IMR-90 (cell line): ENCODE measurements around the gene SNTG2. TPM values are rescaled to one million over a fixed set of nuclear protein-coding genes. Genes with fewer than 3 reads are reported as not detected.

ENCODE experiments used
- ATAC-seq: fragments of 200-7000 bp; cut with Tn5 transposase; 2 replicates; pipeline ENCODE4 v1.9.1; 2020; ENCODE audit warnings: low read depth, mild to moderate bottlenecking, moderate library complexity
- BruUV-seq: library from RNA; stranded (reverse); fragments of 400-500 nt; replicated peaks from 2 replicates; lab custom pipeline; 2021; lab: Mats Ljungman, UMichigan
- CTCF ChIA-PET: fragments of 300-600 bp; formaldehyde crosslinking; extraction: SDS; loops from one replicate; lab custom pipeline; 2021; ENCODE audit warnings: antibody characterized with exemption; lab: Yijun Ruan, JAX
- POLR2A ChIA-PET: fragments of 300-600 bp; sonication (Branson Sonifier 250); formaldehyde crosslinking; loops from one replicate; lab custom pipeline; 2022; ENCODE audit warnings: antibody characterized with exemption; ENCODE audit not compliant: unreplicated experiment; lab: Charles Lee
- DNase-seq: peaks from one replicate; pipeline ENCODE4 v3.0.0; 2013
- H2AFZ ChIP-seq: replicated peaks from 2 replicates; pipeline ENCODE3; 2013; ENCODE audit warnings: low read length, mild to moderate bottlenecking; ENCODE audit not compliant: poor library complexity
- H2AK5ac ChIP-seq: 2 replicates; pipeline ENCODE4 v1.6.1; 2013; ENCODE audit warnings: low read depth, low read length, inconsistent platforms
- H2AK9ac ChIP-seq: replicated peaks from 2 replicates; pipeline ENCODE3; 2013; ENCODE audit warnings: mild to moderate bottlenecking, low read depth, low read length, moderate library complexity; ENCODE audit not compliant: poor library complexity
- H2BK120ac ChIP-seq: 2 replicates; pipeline ENCODE4 v1.6.1; 2013; ENCODE audit warnings: low read depth, low read length, inconsistent platforms
- H2BK15ac ChIP-seq: 3 replicates; pipeline ENCODE4 v1.6.1; 2013; ENCODE audit warnings: low read depth, low read length, inconsistent platforms
- H2BK20ac ChIP-seq: 2 replicates; pipeline ENCODE4 v1.6.1; 2013; ENCODE audit warnings: low read depth, mild to moderate bottlenecking, inconsistent platforms, low read length, moderate library complexity
- H2BK5ac ChIP-seq: 2 replicates; pipeline ENCODE4 v1.6.1; 2013; ENCODE audit warnings: mild to moderate bottlenecking, low read depth, low read length, inconsistent platforms; ENCODE audit not compliant: poor library complexity, severe bottlenecking
- H3K14ac ChIP-seq: replicated peaks from 2 replicates; pipeline ENCODE4 v1.6.1; 2013; ENCODE audit warnings: low read depth, low read length, inconsistent platforms
- H3K18ac ChIP-seq: 2 replicates; pipeline ENCODE4 v1.6.1; 2013; ENCODE audit warnings: low read depth, low read length, control low read depth
- H3K23ac ChIP-seq: 2 replicates; pipeline ENCODE4 v1.6.1; 2013; ENCODE audit warnings: low read depth, low read length, inconsistent platforms
- H3K27ac ChIP-seq: 2 replicates; pipeline ENCODE4 v1.5.1; 2013; ENCODE audit warnings: mild to moderate bottlenecking, control low read depth, low read length; ENCODE audit not compliant: insufficient read depth
- H3K27me3 ChIP-seq: 2 replicates; pipeline ENCODE4 v1.6.1; 2013; ENCODE audit warnings: low read length; ENCODE audit not compliant: control insufficient read depth, insufficient read depth
- H3K36me3 ChIP-seq: 2 replicates; pipeline ENCODE4 v1.6.1; 2013; ENCODE audit warnings: low read length, mixed read lengths; ENCODE audit not compliant: control insufficient read depth, insufficient read depth
- H3K4ac ChIP-seq: 2 replicates; pipeline ENCODE4 v1.6.1; 2013; ENCODE audit warnings: low read depth, low read length, inconsistent platforms
- H3K4me1 ChIP-seq: 2 replicates; pipeline ENCODE4 v1.6.1; 2013; ENCODE audit warnings: low read length, mixed read lengths; ENCODE audit not compliant: control insufficient read depth, insufficient read depth
- H3K4me2 ChIP-seq: 2 replicates; pipeline ENCODE4 v1.6.1; 2013; ENCODE audit warnings: low read depth, mild to moderate bottlenecking, control low read depth, low read length, moderate library complexity
- H3K4me3 ChIP-seq: 2 replicates; pipeline ENCODE4 v1.5.1; 2013; ENCODE audit warnings: low read depth, mild to moderate bottlenecking, control low read depth, low read length, moderate library complexity; ENCODE audit not compliant: insufficient read depth
- H3K56ac ChIP-seq: 2 replicates; pipeline ENCODE4 v1.6.1; 2013; ENCODE audit warnings: low read length, inconsistent platforms; ENCODE audit not compliant: insufficient read depth; ENCODE audit errors: extremely low read depth
- H3K79me1 ChIP-seq, 2 experiments: 2 replicates each; pipeline ENCODE4 v1.6.1; 2013; ENCODE audit warnings: low read length in 2 of 2, inconsistent platforms in 1 of 2, low read depth in 1 of 2
- H3K9ac ChIP-seq: 2 replicates; pipeline ENCODE4 v1.6.1; 2013; ENCODE audit warnings: low read depth, low read length, control low read depth
- H3K9me1 ChIP-seq: 2 replicates; pipeline ENCODE4 v1.6.1; 2013; ENCODE audit warnings: low read length, inconsistent platforms; ENCODE audit not compliant: insufficient read depth
- H3K9me3 ChIP-seq: 2 replicates; pipeline ENCODE4 v1.6.1; 2013; ENCODE audit warnings: low read length; ENCODE audit not compliant: control insufficient read depth, insufficient read depth
- H4K20me1 ChIP-seq: 2 replicates; pipeline ENCODE4 v1.6.1; 2013; ENCODE audit warnings: low read length, inconsistent platforms; ENCODE audit not compliant: insufficient read depth
- H4K5ac ChIP-seq: 2 replicates; pipeline ENCODE4 v1.6.1; 2013; ENCODE audit warnings: mild to moderate bottlenecking, low read depth, low read length, control low read depth
- H4K8ac ChIP-seq, 2 experiments: 2 replicates each; pipeline ENCODE4 v1.6.1; 2013; ENCODE audit warnings: low read depth in 2 of 2, low read length in 2 of 2, control low read depth in 1 of 2, inconsistent platforms in 1 of 2
- H4K91ac ChIP-seq: 2 replicates; pipeline ENCODE4 v1.6.1; 2013; ENCODE audit warnings: low read depth, low read length, inconsistent platforms; ENCODE audit not compliant: insufficient read depth
- BHLHE40 ChIP-seq: fragments of 150-350 bp; IDR thresholded peaks from 2 replicates; pipeline ENCODE4 v1.6.1; 2016; ENCODE audit warnings: mild to moderate bottlenecking, low read depth, low read length
- CEBPB ChIP-seq: IDR thresholded peaks from 2 replicates; pipeline ENCODE4 v1.6.1; 2012; ENCODE audit warnings: low read depth, low read length, improper control_type of control experiment
- CHD1 ChIP-seq: IDR thresholded peaks from 2 replicates; pipeline ENCODE4 v1.6.1; 2012; ENCODE audit warnings: low read depth, low read length, improper control_type of control experiment
- FOS ChIP-seq: fragments of 150-350 bp; IDR thresholded peaks from 2 replicates; pipeline ENCODE4 v1.6.1; 2016; ENCODE audit warnings: low read depth, low read length
- MXI1 ChIP-seq: IDR thresholded peaks from 2 replicates; pipeline ENCODE4 v1.6.1; 2012; ENCODE audit warnings: low read depth, mild to moderate bottlenecking, low read length, moderate library complexity, borderline replicate concordance
- RAD21 ChIP-seq: IDR thresholded peaks from 2 replicates; pipeline ENCODE4 v1.6.1; 2012; ENCODE audit warnings: low read length, improper control_type of control experiment
- RCOR1 ChIP-seq: IDR thresholded peaks from 2 replicates; pipeline ENCODE4 v1.6.1; 2012; ENCODE audit warnings: mild to moderate bottlenecking, low read length, improper control_type of control experiment; ENCODE audit not compliant: insufficient replicate concordance
- RFX5 ChIP-seq: IDR thresholded peaks from 2 replicates; pipeline ENCODE4 v1.8.0; 2012; ENCODE audit warnings: low read depth, mild to moderate bottlenecking, low read length, moderate library complexity
- SMC3 ChIP-seq: fragments of 150-350 bp; IDR thresholded peaks from 2 replicates; pipeline ENCODE4 v1.6.1; 2016; ENCODE audit warnings: low read depth, mild to moderate bottlenecking, antibody characterized with exemption, low read length, moderate library complexity
- WGBS, 2 experiments: methylation state at CpG; one replicate each; pipeline versions ENCODE4 v1.1.5 to v1.1.7; 2013; ENCODE audit warnings: missing lambda C conversion rate in 2 of 2; ENCODE audit not compliant: insufficient read length in 1 of 2; ENCODE audit errors: extremely low coverage in 2 of 2; 5-methylcytosine and 5-hydroxymethylcytosine counted together
- dilution Hi-C: fragments of 300-500 bp; cut with HindIII; formaldehyde crosslinking; loops from one replicate; pipeline ENCODE4 v1.14.3; 2018; ENCODE audit warnings: low sequenced_read_pairs; ENCODE audit not compliant: unreplicated experiment
- in situ Hi-C: fragments of 300-500 bp; cut with MboI; formaldehyde crosslinking; loops from 3 replicates; pipeline ENCODE4 v1.14.3; 2019; ENCODE audit warnings: low sequenced_read_pairs, inconsistent platforms, mixed read lengths
- intact Hi-C: fragments of 100-400 bp; cut with micrococcal nuclease; formaldehyde crosslinking; loops from 2 replicates; pipeline ENCODE4 v1.10.0; 2022
- polyA plus RNA-seq, 3 experiments: library from polyadenylated mRNA; depleted of rRNA; stranded (reverse); fragments of >200 nt; gene quantifications; 2 replicates each; pipeline ENCODE4 v1.2.3, GENCODE V29; 2012; ENCODE audit warnings: low replicate concordance in 1 of 3
- total RNA-seq: library from RNA; depleted of rRNA; stranded (reverse); fragments of >200 nt; gene quantifications from 2 replicates; pipeline ENCODE4 v1.2.3, GENCODE V29; 2012
- TF ChIP-seq, protein P1 (sequence below): fragments of 150-350 bp; IDR thresholded peaks from 2 replicates; pipeline ENCODE4 v1.6.1; 2017; ENCODE audit warnings: mild to moderate bottlenecking, antibody characterized with exemption, low read length, low read depth
- TF ChIP-seq, protein P2 (sequence below): conservative IDR thresholded peaks from 2 replicates; pipeline ENCODE4 v1.5.1; 2012; ENCODE audit warnings: mild to moderate bottlenecking, low read depth, low read length, improper control_type of control experiment

Gene SNTG2
- total and polyA plus RNA-seq, 2 of the 4 experiments (the other 2 are of a cell fraction): under 0.01 to 0.17 TPM

DNA sequence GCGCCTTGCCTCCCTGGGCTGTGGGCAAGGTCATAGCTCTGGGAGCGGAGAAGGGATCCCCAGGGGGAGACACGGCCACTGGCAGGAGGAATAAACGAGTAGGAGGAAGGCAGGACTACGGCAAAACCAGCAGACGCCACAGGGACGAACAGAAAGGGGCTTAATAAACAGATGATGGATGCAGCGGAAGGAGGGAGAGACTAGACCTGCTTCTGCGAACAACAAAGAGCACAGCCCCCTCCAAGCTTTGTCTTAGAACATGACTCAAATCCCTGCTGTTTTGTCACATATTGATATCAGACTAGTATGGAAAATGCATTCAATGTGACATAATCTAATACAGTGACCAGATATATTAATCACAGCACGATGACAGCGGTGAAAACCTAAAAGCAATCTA, 306.7 kb downstream of the SNTG2 start:
- Histone ChIP-seq H4K8ac (no peak overlapping the region), H3K9ac (no peak overlapping the region), H4K20me1 (no peaks in the 10 kb centered on the region), H2BK5ac (no peak overlapping the region), H3K4me3 (no peak overlapping the region), H2BK120ac (no peak overlapping the region), H3K9me1 (no peaks in the 10 kb centered on the region), H3K36me3 (no peaks in the 10 kb centered on the region), H2BK15ac (no peak overlapping the region), H3K23ac (no peak overlapping the region), H2BK20ac (no peak overlapping the region), H2AK9ac (no peak overlapping the region), H3K4ac (no peak overlapping the region), H3K14ac (no peak overlapping the region), H4K91ac (no peak overlapping the region), H3K27me3 (no peaks in the 10 kb centered on the region), H2AK5ac (no peak overlapping the region), H3K79me1 (no peaks in the 10 kb centered on the region), H3K27ac (no peak overlapping the region), H3K9me3 (peaks cover 20% of the 10 kb centered on the region), H4K5ac (no peak overlapping the region), H2AFZ (no peak overlapping the region), H3K4me2 (no peak overlapping the region), H3K56ac (no peak overlapping the region), H3K18ac (no peak overlapping the region), H3K4me1 (no peaks in the 10 kb centered on the region)
- ATAC-seq (no peak), DNase-seq (no peak)
- no peak for TF ChIP-seq RFX5
- no peak for TF ChIP-seq SMC3
- TF ChIP-seq BHLHE40: no peak
- TF ChIP-seq RCOR1: no peak
- TF ChIP-seq CHD1: no peak
- no peak for TF ChIP-seq RAD21
- no peak for TF ChIP-seq CEBPB
- TF ChIP-seq MXI1: no peak
- TF ChIP-seq, protein P1, sequence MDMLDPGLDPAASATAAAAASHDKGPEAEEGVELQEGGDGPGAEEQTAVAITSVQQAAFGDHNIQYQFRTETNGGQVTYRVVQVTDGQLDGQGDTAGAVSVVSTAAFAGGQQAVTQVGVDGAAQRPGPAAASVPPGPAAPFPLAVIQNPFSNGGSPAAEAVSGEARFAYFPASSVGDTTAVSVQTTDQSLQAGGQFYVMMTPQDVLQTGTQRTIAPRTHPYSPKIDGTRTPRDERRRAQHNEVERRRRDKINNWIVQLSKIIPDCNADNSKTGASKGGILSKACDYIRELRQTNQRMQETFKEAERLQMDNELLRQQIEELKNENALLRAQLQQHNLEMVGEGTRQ: no peak
- no peak for TF ChIP-seq FOS
- TF ChIP-seq, protein P2, sequence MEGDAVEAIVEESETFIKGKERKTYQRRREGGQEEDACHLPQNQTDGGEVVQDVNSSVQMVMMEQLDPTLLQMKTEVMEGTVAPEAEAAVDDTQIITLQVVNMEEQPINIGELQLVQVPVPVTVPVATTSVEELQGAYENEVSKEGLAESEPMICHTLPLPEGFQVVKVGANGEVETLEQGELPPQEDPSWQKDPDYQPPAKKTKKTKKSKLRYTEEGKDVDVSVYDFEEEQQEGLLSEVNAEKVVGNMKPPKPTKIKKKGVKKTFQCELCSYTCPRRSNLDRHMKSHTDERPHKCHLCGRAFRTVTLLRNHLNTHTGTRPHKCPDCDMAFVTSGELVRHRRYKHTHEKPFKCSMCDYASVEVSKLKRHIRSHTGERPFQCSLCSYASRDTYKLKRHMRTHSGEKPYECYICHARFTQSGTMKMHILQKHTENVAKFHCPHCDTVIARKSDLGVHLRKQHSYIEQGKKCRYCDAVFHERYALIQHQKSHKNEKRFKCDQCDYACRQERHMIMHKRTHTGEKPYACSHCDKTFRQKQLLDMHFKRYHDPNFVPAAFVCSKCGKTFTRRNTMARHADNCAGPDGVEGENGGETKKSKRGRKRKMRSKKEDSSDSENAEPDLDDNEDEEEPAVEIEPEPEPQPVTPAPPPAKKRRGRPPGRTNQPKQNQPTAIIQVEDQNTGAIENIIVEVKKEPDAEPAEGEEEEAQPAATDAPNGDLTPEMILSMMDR: no peak
- in situ Hi-C loops (no loop called here), dilution Hi-C loops (no loop called here), intact Hi-C loops (no loop called here)
- 55% methylated on average over 4 of the region's 11 CpGs; no CpG with 5 or more reads in 1 of the 2 experiments for WGBS, 2 experiments
- BruUV-seq: no TSS peak
- ChIA-PET POLR2A (no interaction called here), CTCF (no interaction called here)
